Liver (tissue), 3 donors: ENCODE measurements around the gene MT1A.

Source experiments
- JUND ChIP-seq, 2 donors: IDR thresholded peaks; 2 replicates each; pipeline ENCODE4 v1.6.1; 2016; ENCODE audit warnings: antibody characterized with exemption in 2 of 2
- RAD21 ChIP-seq, 2 donors: IDR thresholded peaks; 2 replicates each; pipeline ENCODE4 v1.6.1; 2016; ENCODE audit warnings: antibody characterized with exemption in 2 of 2, mild to moderate bottlenecking in 2 of 2
- YY1 ChIP-seq: IDR thresholded peaks from 2 replicates; pipeline ENCODE4 v1.6.1; 2016; ENCODE audit warnings: antibody characterized with exemption, mild to moderate bottlenecking
- TF ChIP-seq, protein P1 (sequence below): fragments of 150-350 bp; IDR thresholded peaks from 2 replicates; pipeline ENCODE4 v1.5.1; 2017; ENCODE audit warnings: improper control_type of control experiment, low read depth, low read length; ENCODE audit not compliant: missing input control
- donor health status: healthy.
- donor health status: healthy.

DNA sequence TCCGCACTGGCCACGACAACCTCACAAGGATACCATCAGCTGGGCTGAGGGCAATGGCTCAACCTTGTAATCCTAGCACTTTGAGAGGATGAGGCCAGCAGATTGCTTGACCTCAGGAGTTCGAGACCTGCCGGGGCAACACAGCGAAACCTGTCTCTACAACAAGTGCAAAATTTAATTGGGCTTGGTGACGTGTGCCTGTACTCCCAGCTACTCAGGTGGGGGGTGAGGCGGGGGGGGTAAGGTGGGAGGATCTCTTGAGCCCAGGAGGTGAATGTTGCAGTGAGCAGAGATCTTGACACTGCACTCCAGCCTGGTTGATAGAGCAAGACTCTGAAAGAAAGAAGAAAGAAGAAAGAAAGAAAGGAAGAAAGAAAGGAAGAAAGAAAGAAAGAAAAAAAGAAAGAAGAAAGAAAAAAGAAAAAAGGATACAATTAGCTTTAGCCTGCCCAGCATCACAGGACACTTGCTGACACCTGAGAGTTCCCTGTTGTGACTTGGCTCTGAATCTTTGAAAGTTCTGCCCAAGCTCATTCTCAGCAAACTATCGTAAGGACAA, 18.0 kb upstream of the MT1A start:
- TF ChIP-seq JUND (IDR thresholded peaks at IDR 0.05) (no peak), RAD21 (IDR thresholded peaks at IDR 0.05) (no peak), YY1 (no peak)
- TF ChIP-seq, protein P1, sequence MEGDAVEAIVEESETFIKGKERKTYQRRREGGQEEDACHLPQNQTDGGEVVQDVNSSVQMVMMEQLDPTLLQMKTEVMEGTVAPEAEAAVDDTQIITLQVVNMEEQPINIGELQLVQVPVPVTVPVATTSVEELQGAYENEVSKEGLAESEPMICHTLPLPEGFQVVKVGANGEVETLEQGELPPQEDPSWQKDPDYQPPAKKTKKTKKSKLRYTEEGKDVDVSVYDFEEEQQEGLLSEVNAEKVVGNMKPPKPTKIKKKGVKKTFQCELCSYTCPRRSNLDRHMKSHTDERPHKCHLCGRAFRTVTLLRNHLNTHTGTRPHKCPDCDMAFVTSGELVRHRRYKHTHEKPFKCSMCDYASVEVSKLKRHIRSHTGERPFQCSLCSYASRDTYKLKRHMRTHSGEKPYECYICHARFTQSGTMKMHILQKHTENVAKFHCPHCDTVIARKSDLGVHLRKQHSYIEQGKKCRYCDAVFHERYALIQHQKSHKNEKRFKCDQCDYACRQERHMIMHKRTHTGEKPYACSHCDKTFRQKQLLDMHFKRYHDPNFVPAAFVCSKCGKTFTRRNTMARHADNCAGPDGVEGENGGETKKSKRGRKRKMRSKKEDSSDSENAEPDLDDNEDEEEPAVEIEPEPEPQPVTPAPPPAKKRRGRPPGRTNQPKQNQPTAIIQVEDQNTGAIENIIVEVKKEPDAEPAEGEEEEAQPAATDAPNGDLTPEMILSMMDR, result no peak
